Frontal cortex (tissue), 4 donors: ENCODE results near the gene ZNF202. TPM values are rescaled to one million over a fixed set of nuclear protein-coding genes. Genes with fewer than 3 reads are reported as not detected.
"Not testable (repeated sequence)": the region's sequence is repeated elsewhere in the genome, so short reads cannot be mapped to it uniquely, and the experiment has no call there.

ENCODE experiments used
- DNase-seq, 2 donors: peaks; one replicate each; pipeline ENCODE4 v3.0.0; 2012; ENCODE audit warnings: low spot score in 2 of 2
- FAIRE-seq: peaks from 2 replicates; lab custom pipeline; 2012; peaks lifted over from hg19 to GRCh38; lab: Jason Lieb, UNC
- total RNA-seq: library from RNA; depleted of rRNA; stranded (reverse); fragments of >200 nt; gene quantifications from one replicate; pipeline ENCODE4 v1.2.3, GENCODE V29; 2014
- donor health status: control.
- donor health status: control.
- donor health status: control.

ZNF202 gene
- 14.7 TPM for total RNA-seq

DNA sequence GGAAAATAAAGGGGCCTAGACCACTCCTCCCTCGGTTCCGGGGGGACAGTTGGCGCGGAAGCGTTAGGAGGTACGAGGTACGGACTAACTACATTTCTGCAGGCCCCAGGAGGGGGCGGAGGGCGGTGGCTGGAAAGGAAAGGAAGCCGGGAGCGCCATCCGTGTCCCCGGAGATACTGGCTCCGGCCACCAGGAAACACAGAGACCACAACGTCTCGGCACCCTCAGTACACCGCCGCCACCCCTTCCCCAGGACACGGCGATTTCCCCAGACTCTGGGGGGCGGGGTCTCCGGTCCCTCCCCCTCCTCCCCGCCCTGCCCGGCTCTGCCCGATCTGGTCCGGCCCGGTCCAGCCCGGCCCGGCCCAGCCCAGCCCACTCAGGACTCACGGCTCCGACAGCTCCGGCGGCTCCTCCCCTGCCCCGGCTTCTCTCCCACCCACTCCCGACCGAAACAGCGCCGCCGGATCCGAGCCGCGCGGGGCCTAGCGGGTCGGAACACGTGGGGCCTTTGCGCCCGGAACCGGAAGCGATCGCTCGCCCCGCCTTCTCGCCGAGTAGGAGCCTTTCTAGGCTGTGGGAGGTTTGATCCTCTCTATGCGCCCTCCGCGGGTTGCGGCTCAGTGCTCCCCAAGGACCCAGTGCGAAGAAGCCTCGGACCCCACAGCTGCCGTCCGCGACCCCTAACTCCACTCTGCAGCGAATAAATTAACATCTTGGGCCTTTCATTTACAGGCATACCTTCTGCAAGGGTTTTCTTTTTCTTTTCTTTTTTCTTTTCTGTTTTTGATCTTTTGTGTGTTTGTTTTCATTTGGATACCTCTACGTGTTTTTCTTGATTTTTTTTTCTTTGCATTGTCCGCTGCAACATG lies at the start of gene ZNF202:
Gene ZNF202, minus strand, starts transcription at position 502 of the 872 bp plus-strand sequence. CDS start 10,772 bp downstream, outside the sequence.
- FAIRE-seq (no peak), DNase-seq (peak; percentile 86 to 89)

DNA sequence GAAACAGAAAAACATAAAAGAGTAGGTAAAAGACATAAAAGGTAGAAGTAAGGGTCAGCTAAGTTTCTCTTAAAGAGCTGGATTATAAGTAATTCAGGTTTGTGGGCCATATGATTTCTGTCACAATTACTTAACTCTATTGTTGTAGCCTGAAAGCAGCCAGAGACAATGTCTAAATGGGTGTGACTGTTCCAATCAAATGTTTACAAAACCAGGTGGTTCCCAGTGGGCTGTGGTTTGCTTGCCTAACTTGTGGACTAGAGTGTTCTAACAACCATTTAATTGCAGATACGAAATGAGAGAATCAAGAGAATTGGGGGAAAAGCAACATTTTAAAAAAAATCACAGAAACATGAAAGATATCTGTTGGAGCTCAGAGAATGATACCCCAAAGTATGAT lies 42.1 kb upstream of the ZNF202 start:
- no peak for FAIRE-seq
- DNase-seq: no peak

DNA sequence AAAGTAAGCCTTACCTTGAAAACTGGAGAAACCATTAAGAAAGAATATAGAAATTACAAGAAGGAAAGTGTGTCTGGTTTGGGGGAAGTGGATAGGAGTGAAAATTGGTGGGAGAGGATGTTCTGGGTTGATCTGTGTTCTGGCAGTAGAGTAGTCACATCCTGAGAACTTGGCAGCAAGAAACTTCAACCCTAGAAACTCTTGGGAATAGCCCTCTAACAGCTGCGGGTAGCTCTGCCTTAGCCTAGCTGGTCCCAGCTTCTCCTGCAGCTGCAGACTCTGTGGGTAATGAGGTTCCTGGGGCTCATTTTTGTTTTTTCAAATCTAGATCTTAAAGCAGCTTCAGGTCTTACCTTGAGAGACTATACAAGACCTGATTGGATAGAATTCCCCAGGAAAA lies 37.1 kb upstream of the ZNF202 start:
- no peak for FAIRE-seq
- no peak for DNase-seq

DNA sequence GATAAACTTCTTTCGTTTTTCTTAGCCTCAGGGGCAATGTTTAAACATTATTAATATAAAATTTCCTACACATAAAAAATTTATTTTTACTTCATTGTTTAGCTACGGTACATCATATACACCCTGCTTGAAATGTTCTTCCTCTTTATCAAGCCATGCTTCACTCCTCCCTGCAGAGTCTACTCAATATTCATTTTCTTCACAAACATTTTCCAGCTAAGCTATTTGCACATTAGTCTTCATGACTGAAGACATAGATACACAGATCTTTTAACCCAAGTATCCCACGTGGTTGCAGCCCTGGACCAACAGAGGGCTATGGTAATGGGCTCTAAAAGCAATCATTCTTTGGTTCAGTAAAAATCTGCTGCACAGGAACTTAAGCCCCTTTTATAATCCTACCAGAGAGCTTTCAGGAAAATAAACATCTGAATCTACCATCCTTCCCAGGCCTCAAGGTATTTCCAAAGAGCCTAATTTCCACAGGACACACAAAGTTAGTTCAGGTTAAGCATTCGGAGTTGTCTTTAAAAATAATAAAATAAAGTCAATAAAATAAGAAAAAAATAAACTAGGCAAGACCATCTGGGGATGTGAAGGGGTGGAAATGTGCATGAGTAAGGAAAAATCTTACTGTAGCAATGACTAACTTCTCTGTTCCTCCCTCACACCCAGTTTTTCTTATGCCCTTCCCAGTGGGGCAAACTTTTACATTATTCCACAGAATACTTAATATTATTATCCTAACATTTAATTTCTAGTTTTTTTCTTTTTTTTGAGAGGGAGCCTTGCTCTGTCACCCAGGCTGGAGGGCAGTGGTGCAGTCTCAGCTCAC lies 34.5 kb upstream of the ZNF202 start:
- FAIRE-seq (no peak), DNase-seq (no peak)

DNA sequence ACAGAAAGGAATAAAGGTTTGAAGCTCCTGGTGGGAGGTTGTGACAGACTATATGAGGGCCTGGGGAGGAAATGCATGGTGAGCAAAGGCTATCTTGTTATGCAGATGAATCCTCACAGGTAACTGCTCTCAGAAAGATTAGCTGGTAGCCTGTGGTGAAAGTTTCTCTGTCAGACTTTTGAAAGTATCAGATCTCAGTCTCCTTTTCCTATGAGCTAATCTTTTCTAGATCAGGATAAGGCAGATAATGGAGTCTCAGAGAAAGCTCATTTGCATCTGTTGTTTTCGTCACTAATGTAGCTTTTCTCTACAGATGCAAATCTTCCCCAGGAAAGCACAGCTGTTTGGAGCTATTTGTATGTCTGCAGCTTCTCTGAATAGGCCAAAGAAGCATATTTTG lies 33.8 kb upstream of the ZNF202 start:
- FAIRE-seq (no peak), DNase-seq (no peak)

DNA sequence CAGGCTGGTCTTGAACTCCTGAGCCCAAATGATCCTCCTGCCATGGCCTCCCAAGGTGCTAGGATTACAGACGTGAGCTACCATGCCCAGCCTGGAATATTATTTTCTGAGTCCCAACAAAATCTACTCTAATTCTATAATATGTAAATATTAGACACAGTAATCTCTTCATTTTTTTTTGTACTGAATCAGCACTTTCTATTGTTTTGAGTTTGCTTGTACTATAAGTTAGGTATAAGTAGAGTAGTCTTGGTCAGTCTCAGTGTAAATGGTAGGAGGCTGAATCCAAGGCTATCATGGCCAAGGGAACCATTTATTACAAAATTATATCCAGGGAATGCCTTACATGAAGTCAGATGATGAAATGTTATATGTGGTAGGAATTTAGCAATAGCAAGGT lies 32.5 kb upstream of the ZNF202 start:
- no peak for FAIRE-seq
- no peak for DNase-seq

DNA sequence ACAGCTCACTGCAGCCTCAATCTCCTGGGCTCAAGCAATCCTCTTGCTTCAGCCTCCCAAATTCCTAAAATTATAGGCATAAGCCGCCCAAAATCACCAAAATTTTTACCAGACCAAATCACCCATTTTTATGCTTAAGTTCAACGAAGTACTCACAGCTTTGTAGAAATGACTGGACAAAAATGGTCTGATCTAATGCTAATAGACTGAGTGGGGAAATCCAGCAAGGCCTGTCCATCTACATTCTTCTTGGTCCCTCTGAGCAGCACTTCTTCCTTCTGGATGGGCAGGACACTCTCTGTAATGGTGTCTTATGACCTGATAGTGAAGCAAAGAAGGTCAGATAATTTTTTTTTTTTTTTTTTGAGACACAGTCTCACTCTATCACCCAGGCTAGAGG lies 31.6 kb upstream of the ZNF202 start:
- DNase-seq: no peak
- no peak for FAIRE-seq

DNA sequence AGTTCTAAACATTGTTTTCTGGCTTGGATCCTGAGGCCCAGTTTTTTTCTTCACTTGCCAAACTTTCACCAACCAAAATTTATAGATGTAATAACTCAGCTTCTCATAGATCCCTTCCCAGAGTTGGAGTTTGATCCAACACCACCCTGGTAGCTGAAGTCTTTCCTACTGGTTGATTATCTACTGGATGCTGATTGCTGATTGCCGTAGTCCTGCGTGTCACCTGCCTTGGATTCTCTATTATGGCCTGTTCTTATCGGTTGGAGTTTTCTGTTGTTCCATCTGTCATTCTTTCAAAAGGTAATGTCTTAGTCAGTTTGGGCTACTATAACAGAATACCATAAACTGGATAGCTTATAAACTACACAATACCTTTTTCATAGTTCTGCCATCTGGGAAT lies 30.2 kb upstream of the ZNF202 start:
- FAIRE-seq: no peak

DNA sequence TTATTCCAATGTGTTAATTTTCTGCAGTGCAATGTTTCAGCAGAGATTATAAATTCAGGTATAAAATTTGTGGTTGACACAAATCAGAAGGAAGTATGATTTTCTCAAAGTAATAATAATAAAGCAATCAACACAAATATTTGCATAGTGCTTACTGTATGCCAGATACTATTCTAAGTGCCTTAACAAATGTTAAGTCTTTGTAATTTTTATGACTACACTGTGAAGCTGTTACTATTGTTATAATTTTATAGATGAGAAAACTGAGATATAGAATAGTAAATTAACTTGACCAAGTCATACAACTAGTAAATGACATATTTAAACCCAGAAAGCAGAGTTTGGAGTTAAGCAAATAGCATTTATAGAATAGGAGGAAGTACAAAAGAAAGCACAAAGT lies 29.3 kb upstream of the ZNF202 start:
- FAIRE-seq (no peak), DNase-seq (no peak)

More for the DNA sequence above, 30.2 kb upstream of the ZNF202 start:
- DNase-seq: no peak

DNA sequence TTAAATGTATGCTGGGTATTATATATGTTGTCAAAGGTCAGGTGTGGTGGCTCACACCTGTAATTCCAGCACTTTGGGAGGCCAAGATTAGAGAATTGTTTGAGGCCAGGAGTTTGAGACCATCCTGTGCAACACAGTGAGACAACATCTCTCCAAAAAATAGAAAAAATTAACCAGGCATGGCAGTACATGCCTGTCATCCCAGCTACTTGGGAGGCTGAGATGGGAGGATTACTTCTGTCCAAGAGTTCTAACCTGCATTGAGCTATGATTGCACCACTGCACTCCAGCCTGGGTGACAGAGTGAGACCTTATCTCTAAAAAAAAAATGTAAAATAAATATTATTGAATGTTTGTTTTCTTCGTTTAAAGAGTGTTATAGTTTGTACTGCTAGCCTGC lies 24.1 kb upstream of the ZNF202 start:
- DNase-seq: no peak
- FAIRE-seq: no peak

DNA sequence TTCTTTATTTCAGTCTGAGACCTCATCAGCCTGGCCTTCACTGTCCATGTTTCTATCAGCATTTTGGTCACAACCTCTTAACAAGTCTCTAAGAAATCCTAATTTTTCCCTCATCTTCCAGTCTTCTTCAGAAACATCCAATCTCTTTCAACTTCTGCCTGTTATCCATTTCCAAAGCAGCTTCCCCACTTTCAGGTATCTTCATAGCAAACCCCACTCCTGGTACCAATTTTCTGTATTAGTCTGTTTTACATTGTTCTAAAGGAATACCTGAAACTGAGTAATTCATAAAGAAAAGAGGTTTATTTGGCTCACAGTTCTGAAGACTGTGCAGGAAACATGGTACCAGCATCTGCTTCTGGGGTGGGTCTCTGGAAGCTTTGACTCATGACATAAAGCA lies 21.0 kb upstream of the ZNF202 start:
- no peak for DNase-seq
- FAIRE-seq: no peak

DNA sequence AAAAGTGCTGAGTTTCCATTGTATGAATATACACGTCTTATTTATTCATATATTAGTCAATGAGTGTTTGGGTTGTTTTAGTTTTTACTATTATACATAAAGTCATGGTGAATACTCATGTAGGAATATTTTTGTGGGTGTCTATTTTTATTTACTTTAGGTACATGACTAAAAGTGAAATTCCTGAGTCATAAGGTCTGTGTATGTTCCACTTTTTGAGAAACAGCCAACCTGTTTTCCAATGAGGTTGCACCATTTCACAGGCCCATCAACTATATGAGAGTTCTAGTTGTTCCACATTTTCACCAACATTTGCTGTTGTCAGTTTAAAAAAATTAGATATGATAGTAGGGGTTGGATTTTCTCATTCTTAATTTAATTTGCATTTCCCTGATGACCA lies 19.4 kb upstream of the ZNF202 start:
- DNase-seq (no peak), FAIRE-seq (no peak)

DNA sequence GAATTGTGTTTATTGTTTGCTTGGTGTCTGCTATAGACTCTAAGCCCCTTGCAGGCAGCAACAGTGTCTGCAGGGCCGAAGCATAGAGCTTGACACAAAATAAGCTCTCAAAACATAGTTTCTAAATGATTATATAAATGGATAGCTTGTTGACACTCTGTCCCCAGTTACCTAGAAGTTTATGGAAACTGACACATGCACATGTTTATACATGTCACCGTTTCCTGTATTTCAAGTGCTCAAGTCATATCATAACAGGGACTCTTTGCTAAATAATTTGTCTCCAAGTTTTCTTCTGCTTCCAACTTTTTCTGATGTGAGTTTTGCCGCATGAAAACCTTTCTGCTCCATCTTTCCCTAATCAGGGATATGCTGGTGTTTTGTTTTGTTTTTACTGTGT lies 16.5 kb upstream of the ZNF202 start:
- FAIRE-seq (no peak), DNase-seq (no peak)

DNA sequence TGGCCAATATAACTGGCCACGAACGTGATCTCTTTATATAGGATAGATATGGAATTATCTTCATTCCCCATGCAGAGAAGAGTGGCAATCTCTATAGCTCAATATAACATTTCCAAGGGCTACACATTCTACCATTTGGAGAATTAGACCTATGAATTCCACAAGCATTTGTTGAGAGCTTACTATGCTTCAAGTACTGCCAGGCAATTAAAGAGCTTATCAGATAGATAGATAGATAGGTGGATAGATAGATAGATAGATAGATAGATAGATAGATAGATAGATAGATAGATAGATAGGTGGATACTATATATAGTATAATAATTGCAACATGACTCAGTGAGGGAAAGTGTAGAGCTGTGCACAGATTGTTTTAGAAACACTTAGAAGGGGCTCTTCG lies 14.4 kb upstream of the ZNF202 start:
- DNase-seq (no peak), FAIRE-seq (no peak)

DNA sequence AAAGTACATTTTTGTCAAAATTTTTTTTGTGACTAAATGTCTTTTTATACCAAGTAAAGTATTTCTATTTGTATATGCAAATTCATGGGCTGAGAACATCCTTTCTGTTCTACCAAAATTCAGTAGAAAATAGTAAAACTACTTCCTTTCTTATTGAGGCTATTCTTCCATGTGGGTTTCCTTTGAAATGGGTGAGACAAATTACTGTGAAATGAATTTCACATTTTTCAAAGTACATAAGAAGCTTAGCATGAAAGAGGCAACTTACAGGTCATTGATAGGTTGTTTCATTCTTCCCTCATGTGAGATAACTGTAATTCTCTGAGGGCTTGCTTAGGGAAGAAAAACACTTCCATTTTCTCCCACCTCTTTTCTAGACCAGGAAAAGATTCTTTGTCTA lies 13.9 kb upstream of the ZNF202 start:
- no peak for DNase-seq
- no peak for FAIRE-seq

DNA sequence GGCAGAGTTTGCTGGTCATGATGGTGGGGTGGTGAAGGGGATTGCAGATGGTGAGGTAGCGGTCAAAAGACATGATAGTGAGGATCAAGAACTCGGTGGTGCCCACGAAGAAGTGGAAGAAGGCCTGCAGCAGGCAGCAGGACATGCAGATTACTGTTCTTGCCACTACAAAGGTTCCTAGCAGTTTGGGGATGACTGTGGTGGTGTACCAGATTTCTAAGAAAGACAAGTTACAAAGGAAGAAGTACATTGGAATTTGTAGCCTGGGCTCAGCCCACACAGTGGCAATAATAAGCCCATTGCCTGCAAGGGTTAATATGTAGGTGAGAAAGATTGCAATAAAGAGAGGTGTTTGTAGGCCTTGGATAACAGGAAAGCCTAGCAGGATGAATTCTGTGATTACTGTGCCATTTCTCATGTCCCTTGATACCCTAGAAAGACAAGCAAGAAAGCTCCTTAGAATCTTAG lies 12.7 kb upstream of the ZNF202 start, which contains the start of gene OR6X1:
Gene OR6X1, minus strand, starts transcription at position 418 of the 468 bp plus-strand sequence. Its CDS starts 0 bp downstream, at position 418.
- DNase-seq (no peak), FAIRE-seq (no peak)

DNA sequence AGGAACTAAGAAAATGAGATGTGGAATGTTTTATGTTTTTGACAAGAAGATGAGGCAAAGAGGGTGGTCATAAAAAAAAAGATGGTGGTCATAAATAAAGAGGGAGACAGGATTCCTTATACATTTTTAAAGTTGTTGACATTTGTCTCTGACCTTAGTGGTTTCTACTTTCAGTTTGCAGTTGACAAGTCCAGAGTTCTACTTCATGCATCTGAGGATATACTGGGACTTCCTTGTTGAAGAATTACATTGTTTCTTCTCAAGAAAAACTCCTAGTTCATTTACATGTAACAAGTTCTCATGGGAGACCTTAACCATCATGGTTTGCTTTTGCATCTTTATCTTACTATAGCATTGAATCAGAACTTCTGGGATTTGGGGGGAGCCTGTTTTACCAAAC lies 11.7 kb upstream of the ZNF202 start:
- FAIRE-seq (no peak), DNase-seq (no peak)

DNA sequence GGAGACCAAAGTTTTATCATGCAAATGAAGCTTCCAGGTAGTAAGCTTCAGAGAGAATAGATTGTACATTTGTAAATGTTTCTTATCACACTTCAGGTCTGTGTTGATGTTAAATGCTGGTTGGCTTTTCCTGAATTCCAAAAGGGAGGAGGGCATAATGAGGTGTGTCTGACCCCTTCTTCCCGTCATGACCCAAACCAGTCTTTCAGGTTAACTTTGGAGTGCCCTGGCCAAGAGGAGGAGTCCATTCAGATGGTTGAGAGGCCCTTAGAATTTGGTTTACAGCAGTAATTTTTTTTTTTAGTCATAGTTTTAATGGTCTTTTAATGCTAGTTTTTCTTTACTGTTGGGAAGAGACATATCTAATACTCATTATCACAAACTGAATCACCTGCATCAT lies 10.3 kb upstream of the ZNF202 start:
- no peak for DNase-seq
- FAIRE-seq: no peak

DNA sequence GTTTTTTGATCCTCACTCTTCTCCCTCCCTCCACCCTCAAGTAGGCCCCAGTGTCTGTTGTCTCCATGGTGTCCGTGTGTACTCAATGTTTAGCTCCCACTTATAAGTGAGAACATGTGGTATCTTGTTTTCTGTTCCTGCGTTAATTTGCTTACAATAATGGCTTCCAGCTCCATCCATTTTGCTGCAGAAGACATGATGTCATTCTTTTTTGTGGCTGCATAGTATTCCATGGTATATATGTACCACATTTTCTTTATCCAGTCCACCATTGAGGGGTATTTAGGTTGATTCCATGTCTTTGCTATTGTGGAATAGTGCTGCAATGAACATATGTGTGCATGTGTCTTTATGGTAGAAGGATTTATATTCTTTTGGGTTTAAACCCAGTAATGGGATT lies 6.9 kb upstream of the ZNF202 start:
- DNase-seq, FAIRE-seq: not testable (repeated sequence)

DNA sequence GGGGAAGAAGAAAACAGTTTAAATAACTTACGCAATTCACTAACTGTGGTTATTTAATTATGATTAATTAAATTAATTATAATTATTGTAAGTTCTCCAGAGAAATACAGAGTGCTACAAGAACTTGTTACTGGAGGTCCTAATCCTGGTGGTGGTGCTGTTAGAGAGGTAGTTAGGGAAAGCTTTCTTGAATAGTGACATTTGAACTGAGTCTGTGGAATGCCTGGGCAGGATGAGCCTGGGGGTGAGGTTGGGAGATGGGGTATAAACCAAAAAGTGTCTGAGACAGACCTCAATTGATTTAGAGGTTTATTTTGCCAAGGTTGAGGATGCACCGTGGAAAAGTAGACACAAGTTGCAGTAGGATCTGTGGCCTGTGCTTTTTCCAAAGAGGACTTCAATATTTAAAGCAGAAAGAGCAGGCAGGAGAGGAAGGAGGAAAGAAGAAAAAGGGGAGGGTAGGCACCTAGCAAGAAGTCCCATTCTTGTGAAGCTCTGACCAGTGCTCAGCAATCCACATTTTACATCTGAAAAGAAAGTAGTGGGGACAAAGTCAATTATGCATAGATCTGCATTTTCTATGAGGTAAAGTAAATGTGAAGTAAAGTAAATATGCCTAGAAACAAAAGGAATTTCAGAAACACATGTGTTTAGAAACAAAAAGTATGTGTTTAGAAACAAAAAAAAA lies 4.4 kb upstream of the ZNF202 start:
- DNase-seq (no peak), FAIRE-seq (no peak)
